NCI-H345 (cell line): Measurements from ENCODE around the gene TRPV5.

Experiments used
- DNase-seq: peaks from one replicate; lab custom pipeline; 2025; lab: John Stamatoyannopoulos, UW

TRPV5 gene

GRCh38 chr7:142908921-142909890 lies 24.3 kb downstream of the TRPV5 start:
- DNase-seq, result no peak

- DNase-seq, result no peak
These were observed 25.3 kb downstream of the TRPV5 start for GRCh38 chr7:142908290-142908689.

GRCh38 chr7:142906643-142907042 lies 26.9 kb downstream of the TRPV5 start:
- DNase-seq, result no peak

GRCh38 chr7:142905759-142906158 lies 27.8 kb downstream of the TRPV5 start:
- no peak for DNase-seq

GRCh38 chr7:142904128-142904527 lies 29.4 kb downstream of the TRPV5 start:
- no peak for DNase-seq

GRCh38 chr7:142901426-142902259 lies 31.9 kb downstream of the TRPV5 start:
- DNase-seq, result no peak

GRCh38 chr7:142899661-142900060 lies 33.9 kb downstream of the TRPV5 start:
- DNase-seq, result no peak

- peak; percentile 70 for DNase-seq
These were observed 35.0 kb downstream of the TRPV5 start for GRCh38 chr7:142898377-142899170.

- no peak for DNase-seq
These were observed 35.9 kb downstream of the TRPV5 start for GRCh38 chr7:142897691-142898090.

- no peak for DNase-seq
These were observed 36.7 kb downstream of the TRPV5 start for GRCh38 chr7:142896741-142897379.

GRCh38 chr7:142896151-142896550 lies 37.4 kb downstream of the TRPV5 start:
- no peak for DNase-seq

GRCh38 chr7:142894985-142895593 lies 38.5 kb downstream of the TRPV5 start:
- DNase-seq, result no peak

- DNase-seq, result no peak
These were observed 39.2 kb downstream of the TRPV5 start for GRCh38 chr7:142894112-142894984.

GRCh38 chr7:142892951-142893350 lies 40.6 kb downstream of the TRPV5 start:
- no peak for DNase-seq

GRCh38 chr7:142891490-142892082 lies 42.0 kb downstream of the TRPV5 start:
- no peak for DNase-seq

- no peak for DNase-seq
These were observed 42.6 kb downstream of the TRPV5 start for GRCh38 chr7:142890874-142891485.

GRCh38 chr7:142889816-142890215 lies 43.7 kb downstream of the TRPV5 start:
- DNase-seq, result no peak

- DNase-seq, result no peak
These were observed 46.1 kb downstream of the TRPV5 start for GRCh38 chr7:142887282-142888015.

GRCh38 chr7:142886866-142887265 lies 46.7 kb downstream of the TRPV5 start:
- DNase-seq, result no peak
